ENCODE measurements around the gene SNX6.

- TF ChIP-seq, protein P1, sequence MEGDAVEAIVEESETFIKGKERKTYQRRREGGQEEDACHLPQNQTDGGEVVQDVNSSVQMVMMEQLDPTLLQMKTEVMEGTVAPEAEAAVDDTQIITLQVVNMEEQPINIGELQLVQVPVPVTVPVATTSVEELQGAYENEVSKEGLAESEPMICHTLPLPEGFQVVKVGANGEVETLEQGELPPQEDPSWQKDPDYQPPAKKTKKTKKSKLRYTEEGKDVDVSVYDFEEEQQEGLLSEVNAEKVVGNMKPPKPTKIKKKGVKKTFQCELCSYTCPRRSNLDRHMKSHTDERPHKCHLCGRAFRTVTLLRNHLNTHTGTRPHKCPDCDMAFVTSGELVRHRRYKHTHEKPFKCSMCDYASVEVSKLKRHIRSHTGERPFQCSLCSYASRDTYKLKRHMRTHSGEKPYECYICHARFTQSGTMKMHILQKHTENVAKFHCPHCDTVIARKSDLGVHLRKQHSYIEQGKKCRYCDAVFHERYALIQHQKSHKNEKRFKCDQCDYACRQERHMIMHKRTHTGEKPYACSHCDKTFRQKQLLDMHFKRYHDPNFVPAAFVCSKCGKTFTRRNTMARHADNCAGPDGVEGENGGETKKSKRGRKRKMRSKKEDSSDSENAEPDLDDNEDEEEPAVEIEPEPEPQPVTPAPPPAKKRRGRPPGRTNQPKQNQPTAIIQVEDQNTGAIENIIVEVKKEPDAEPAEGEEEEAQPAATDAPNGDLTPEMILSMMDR (IDR thresholded peaks at IDR 0.05) = no peak
- TF ChIP-seq POLR2A (IDR thresholded peaks at IDR 0.05) = no peak
- no peak for TF ChIP-seq EP300 (IDR thresholded peaks at IDR 0.05)
Observed at GRCh38 chr14:34668111-34668510, 38.2 kb upstream of the SNX6 start.

All from ovary (tissue), 3 donors.